ENCODE measurements around the gene ZDHHC18. TPM values are rescaled to one million over a fixed set of nuclear protein-coding genes. Genes with fewer than 3 reads are reported as not detected.
"Not testable (repeated sequence)": the region's sequence is repeated elsewhere in the genome, so short reads cannot be mapped to it uniquely, and the experiment has no call there.

ZDHHC18 gene
- total RNA-seq, 1 experiment from 2014 or later: 31.0 TPM

DNA sequence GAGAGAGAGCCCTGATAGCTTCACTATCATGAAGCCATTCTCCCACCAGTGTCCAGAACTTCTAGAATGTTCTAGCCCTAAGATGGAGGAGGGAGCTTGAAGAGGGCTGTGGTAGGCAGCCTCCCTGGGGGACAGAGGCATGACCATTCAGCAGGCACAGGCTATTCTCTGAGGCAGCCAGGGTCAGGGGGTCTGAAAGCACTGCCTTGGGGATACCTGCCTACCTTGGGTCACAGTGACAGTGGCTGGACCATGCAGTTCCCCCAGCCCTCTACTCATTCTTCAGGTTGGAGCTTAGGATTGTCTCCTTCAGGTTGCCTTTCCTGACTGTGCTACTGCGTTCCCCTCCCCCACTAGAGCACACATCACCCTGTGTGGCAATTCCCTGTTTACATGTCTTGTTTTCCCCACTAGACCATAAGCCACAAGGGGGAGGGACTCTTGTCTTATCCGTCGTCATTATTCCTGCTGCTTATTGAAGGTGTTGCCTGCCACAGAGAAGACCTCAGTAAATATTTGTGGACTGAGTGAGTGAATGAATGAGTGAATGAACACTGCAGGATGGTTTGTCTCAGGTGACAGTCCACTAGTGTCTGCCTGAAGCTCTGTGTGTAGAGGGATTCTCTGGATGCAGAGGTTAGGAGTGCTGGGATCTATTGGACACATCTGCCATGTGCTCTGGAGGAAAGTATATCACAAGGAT, 5.2 kb downstream of the ZDHHC18 start:
- Histone ChIP-seq H3K9me2 (replicated peaks; ENCODE audit: insufficient read depth, low read length) (no peaks in the 10 kb centered on the region), H3K36me3 (ENCODE audit: insufficient read depth, low read length) (peaks cover 35% of the 10 kb centered on the region), H3K9ac (ENCODE audit: low read length) (no peak overlapping the region), H3K4me3 (ENCODE audit: low read length) (no peak overlapping the region), H3K4me1 (ENCODE audit: low read length) (peaks cover 32% of the 10 kb centered on the region), H4K20me1 (ENCODE audit: insufficient read depth, low read depth, low read length) (no peaks in the 10 kb centered on the region), H3K9me3 (ENCODE audit: low read length) (no peaks in the 10 kb centered on the region), H3K27me3 (ENCODE audit: low read length) (no peaks in the 10 kb centered on the region), H3K79me2 (ENCODE audit: low read length) (peaks cover 50% of the 10 kb centered on the region), H3K27ac (ENCODE audit: low read length) (no peak overlapping the region), H2AFZ (ENCODE audit: low read length) (no peak overlapping the region), H3K4me2 (ENCODE audit: low read depth, low read length, poor library complexity, severe bottlenecking) (no peak overlapping the region)
- DNase-seq: peak; percentile 34

DNA sequence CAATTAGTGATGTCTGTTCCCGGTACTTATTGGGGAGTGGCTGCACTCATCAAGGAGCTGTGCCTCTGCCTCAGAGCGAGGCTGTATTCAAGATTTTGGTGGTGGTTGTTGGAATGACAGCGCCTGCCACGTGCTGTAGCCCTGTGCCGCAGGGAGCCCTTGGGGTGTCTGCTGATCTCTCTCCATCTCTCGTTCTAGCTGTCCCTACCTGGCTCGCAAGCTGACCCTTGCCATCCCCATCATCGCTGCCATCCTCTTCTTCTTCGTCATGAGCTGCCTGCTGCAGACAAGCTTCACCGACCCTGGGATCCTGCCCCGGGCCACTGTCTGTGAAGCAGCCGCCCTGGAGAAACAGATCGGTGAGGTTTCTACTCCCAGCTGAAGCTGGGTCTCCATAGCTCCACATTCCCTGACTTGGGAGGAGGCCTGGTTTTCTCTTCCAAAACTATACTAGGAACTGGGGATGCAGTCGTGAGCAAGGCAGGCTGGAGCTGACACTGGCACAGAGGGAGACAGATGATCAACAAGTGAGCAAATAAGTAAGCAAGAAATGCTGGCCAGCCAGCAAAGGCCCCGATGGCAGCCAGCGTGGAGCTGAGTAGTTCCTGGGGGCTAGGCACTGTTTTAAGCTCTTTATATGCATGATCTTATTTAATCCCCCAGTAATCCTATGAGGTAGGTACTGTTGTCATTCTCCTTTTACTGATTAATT, 5.9 kb downstream of the ZDHHC18 start:
- Histone ChIP-seq H3K4me2 (ENCODE audit: low read depth, low read length, poor library complexity, severe bottlenecking) (no peak overlapping the region), H4K20me1 (ENCODE audit: insufficient read depth, low read depth, low read length) (no peaks in the 10 kb centered on the region), H2AFZ (ENCODE audit: low read length) (no peak overlapping the region), H3K9me3 (ENCODE audit: low read length) (no peaks in the 10 kb centered on the region), H3K36me3 (ENCODE audit: insufficient read depth, low read length) (peaks cover 35% of the 10 kb centered on the region), H3K27me3 (ENCODE audit: low read length) (no peaks in the 10 kb centered on the region), H3K4me3 (ENCODE audit: low read length) (no peak overlapping the region), H3K27ac (ENCODE audit: low read length) (no peak overlapping the region), H3K9me2 (replicated peaks; ENCODE audit: insufficient read depth, low read length) (no peaks in the 10 kb centered on the region), H3K9ac (ENCODE audit: low read length) (no peak overlapping the region), H3K4me1 (ENCODE audit: low read length) (peaks cover 32% of the 10 kb centered on the region), H3K79me2 (ENCODE audit: low read length) (peaks cover 44% of the 10 kb centered on the region)
- peak; percentile 33 for DNase-seq

DNA sequence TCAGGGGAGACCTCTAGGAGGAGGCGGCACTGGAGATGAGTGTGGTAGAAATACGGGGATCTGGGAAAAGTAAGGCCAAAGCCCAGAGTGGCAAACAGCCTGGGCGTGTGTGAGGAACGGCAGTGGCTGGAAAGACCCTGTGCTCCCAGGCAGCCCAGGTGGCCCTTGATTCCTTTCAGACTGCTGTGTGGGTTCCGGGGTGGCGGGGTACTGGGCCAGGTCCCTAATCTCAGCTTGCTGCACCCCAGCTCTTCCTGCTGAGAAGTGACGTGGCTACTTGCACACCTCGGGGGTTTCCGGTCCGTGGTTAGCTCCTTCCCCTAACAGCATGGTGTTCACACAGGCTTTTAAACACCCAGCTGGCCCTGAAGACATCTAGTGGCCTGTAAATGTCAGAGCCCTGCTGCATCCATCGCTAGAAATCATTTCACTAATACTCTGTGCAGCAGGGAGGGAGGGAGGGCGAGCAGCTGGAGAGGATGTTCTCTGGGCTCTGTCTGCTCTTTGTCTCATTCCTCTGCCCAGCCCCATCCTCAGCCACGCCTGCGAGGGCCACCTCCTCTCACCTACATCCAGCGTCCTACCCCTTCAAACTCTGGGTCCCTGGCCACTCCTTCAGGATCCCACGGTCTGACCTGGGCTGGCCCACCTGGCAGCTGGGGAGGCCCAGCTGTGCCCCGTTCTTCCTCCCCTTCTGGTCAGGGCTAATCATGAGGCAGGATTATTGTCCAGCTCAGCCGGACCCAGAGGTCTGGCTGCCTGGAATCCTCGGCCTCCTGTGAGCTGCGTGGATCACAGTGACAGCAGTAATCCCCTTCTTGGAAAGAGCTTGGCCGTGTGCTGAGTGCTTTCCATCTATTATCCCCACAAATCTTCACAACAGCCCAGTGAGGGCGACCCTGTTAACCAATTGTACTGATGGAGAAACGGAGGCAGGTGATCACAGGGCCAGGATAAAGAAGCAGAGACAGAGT, 7.2 kb downstream of the ZDHHC18 start:
- no peak overlapping the region for H3K9ac ChIP-seq (ENCODE audit: low read length)
- H3K9me2 ChIP-seq (replicated peaks; ENCODE audit: insufficient read depth, low read length): no peaks in the 10 kb centered on the region
- H3K27ac ChIP-seq (ENCODE audit: low read length): 0 out of 2 replicates have a peak overlapping the region, but pooled peaks have one; percentile 9
- H3K4me2 ChIP-seq (ENCODE audit: low read depth, low read length, poor library complexity, severe bottlenecking): no peak overlapping the region
- no peaks in the 10 kb centered on the region for H3K9me3 ChIP-seq (ENCODE audit: low read length)
- no peaks in the 10 kb centered on the region for H3K27me3 ChIP-seq (ENCODE audit: low read length)
- H3K79me2 ChIP-seq (ENCODE audit: low read length): peaks cover 32% of the 10 kb centered on the region
- H4K20me1 ChIP-seq (ENCODE audit: insufficient read depth, low read depth, low read length): no peaks in the 10 kb centered on the region
- H3K4me1 ChIP-seq (ENCODE audit: low read length): peaks cover 21% of the 10 kb centered on the region
- peak; percentile 64 for DNase-seq
- peaks cover 35% of the 10 kb centered on the region for H3K36me3 ChIP-seq (ENCODE audit: insufficient read depth, low read length)
- H3K4me3 ChIP-seq (ENCODE audit: low read length): no peak overlapping the region
- no peak overlapping the region for H2AFZ ChIP-seq (ENCODE audit: low read length)

DNA sequence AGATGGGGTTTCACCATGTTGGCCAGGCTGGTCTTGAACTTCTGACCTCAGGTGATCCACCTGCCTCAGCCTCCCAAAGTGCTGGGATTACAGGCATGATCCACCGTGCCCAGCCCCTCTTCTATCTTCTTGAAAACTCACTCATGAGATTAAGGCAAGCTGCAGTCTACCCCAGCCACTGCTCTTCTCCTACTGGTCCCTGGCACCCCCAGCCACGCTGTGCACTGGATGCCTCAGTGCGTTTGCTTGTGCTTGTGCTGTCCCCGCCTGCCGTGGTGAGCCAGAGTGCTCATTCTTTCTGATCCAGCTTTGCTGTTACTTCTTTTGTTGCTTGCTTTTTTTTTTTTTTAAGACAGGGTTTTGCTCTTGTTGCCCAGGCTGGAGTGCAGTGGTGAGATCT, 11.2 kb downstream of the ZDHHC18 start:
- H3K4me3 ChIP-seq (ENCODE audit: low read length); H3K27ac ChIP-seq (ENCODE audit: low read length); H2AFZ ChIP-seq (ENCODE audit: low read length); H3K27me3 ChIP-seq (ENCODE audit: low read length); H3K9me3 ChIP-seq (ENCODE audit: low read length); H3K4me2 ChIP-seq (ENCODE audit: low read depth, low read length, poor library complexity, severe bottlenecking); H4K20me1 ChIP-seq (ENCODE audit: insufficient read depth, low read depth, low read length); H3K79me2 ChIP-seq (ENCODE audit: low read length); H3K4me1 ChIP-seq (ENCODE audit: low read length); H3K9me2 ChIP-seq (replicated peaks; ENCODE audit: insufficient read depth, low read length); DNase-seq; H3K9ac ChIP-seq (ENCODE audit: low read length): not testable (repeated sequence)
- H3K36me3 ChIP-seq (ENCODE audit: insufficient read depth, low read length): peaks cover 29% of the 10 kb centered on the region; the same call in 1 of the 2 replicates

DNA sequence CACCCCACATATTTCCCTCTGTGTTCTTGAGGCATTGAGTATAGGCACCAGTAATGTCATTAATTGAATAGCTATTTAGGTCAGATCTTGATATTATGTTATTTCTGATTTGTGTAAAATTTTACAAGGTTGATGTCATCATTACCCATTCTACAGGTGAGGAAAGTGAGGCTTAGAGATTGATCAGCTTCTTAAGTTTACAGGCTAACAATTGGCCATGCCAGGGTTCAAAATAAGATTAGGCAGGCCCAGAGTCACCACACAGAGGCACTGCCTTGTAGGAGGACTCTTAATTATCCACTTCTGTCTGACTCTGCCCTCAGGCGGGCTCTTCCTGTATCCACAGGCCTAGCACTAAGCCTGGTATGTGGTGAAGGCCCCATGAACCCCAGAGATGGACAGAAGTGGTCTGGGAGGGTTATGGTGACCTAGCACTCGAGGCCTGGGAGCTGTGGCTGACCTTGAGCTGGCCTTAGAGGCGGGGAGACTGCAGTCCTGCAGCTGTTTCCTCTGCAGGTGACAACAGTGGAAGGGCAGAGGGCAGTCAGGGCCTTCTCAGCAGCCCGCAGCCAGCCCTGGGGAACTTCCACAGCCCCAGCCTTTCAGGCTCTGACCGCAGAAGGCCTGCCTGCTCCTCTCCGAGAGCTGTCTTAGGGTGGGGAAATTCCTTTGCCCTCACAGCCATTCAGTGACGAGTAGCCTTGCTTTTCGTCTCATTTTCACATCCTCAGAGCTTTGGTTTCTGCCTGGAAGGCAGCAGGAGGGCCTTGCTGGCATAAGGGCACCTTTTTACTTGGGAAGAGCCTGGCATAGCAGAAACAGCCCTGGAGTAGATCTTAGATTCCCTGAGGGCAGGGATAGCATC, 12.2 kb downstream of the ZDHHC18 start:
- no peak overlapping the region for H3K27ac ChIP-seq (ENCODE audit: low read length)
- peaks cover 33% of the 10 kb centered on the region; the same call in 1 of the 2 replicates for H3K36me3 ChIP-seq (ENCODE audit: insufficient read depth, low read length)
- DNase-seq: no peak
- no peaks in the 10 kb centered on the region for H3K27me3 ChIP-seq (ENCODE audit: low read length)
- no peak overlapping the region for H3K4me3 ChIP-seq (ENCODE audit: low read length)
- H2AFZ ChIP-seq (ENCODE audit: low read length): no peak overlapping the region
- H3K9ac ChIP-seq (ENCODE audit: low read length): no peak overlapping the region
- no peak overlapping the region for H3K4me2 ChIP-seq (ENCODE audit: low read depth, low read length, poor library complexity, severe bottlenecking)
- H4K20me1 ChIP-seq (ENCODE audit: insufficient read depth, low read depth, low read length): no peaks in the 10 kb centered on the region
- no peaks in the 10 kb centered on the region for H3K9me2 ChIP-seq (replicated peaks; ENCODE audit: insufficient read depth, low read length)
- H3K79me2 ChIP-seq (ENCODE audit: low read length): 0 out of 2 replicates have a peak, but pooled peaks cover 5% of the 10 kb centered on the region
- H3K9me3 ChIP-seq (ENCODE audit: low read length): no peaks in the 10 kb centered on the region
- no peaks in the 10 kb centered on the region for H3K4me1 ChIP-seq (ENCODE audit: low read length)

DNA sequence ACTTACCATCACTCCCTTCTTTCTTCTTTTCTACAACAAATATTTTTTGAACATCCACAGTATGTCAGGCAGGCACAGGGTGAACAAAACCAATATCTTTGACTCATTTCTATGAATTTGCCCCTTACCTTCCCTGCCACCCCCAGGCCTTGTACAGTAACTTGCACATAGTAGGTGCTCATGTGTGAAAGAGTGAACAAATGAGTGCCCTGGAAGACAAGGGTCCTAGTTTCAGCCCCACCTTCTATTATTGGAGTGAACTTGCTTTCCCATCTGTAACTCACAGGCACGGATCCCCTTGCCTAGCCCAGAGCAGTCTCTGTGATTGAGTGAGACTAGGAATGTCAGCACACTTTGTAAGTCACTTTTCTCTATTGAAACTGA, 12.8 kb downstream of the ZDHHC18 start:
- Histone ChIP-seq H3K27ac (ENCODE audit: low read length) (no peak overlapping the region), H3K79me2 (ENCODE audit: low read length) (peaks cover 7% of the 10 kb centered on the region; the same call in 1 of the 2 replicates), H3K4me3 (ENCODE audit: low read length) (no peak overlapping the region), H2AFZ (ENCODE audit: low read length) (no peak overlapping the region), H3K36me3 (ENCODE audit: insufficient read depth, low read length) (peaks cover 34% of the 10 kb centered on the region; the same call in 1 of the 2 replicates), H3K27me3 (ENCODE audit: low read length) (no peaks in the 10 kb centered on the region), H3K4me1 (ENCODE audit: low read length) (no peaks in the 10 kb centered on the region), H3K9me2 (replicated peaks; ENCODE audit: insufficient read depth, low read length) (no peaks in the 10 kb centered on the region), H3K4me2 (ENCODE audit: low read depth, low read length, poor library complexity, severe bottlenecking) (no peak overlapping the region), H4K20me1 (ENCODE audit: insufficient read depth, low read depth, low read length) (no peaks in the 10 kb centered on the region), H3K9ac (ENCODE audit: low read length) (no peak overlapping the region), H3K9me3 (ENCODE audit: low read length) (no peaks in the 10 kb centered on the region)
- no peak for DNase-seq

DNA sequence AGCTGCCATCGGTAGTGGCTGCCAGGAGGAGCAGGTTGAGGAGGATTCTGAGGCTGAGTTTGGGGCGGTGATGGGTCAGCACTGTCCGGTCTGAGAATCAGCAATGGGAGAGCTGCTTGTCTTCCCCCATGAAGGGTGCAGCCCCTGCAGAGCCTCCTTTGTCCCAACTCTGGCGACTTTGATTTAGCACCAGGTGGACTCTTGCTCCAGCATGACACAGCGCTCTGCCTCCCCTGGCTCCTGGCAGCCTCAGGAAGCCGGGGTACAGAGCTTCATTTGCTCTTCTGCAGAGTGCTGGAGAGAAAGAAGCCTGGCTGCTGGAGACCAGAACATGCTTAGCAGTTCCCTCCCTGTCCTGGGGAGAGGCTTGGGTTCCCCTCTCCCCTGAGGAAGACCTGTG, 13.3 kb downstream of the ZDHHC18 start:
- H3K4me2 ChIP-seq (ENCODE audit: low read depth, low read length, poor library complexity, severe bottlenecking): no peak overlapping the region
- H3K4me1 ChIP-seq (ENCODE audit: low read length): no peaks in the 10 kb centered on the region
- no peak overlapping the region for H2AFZ ChIP-seq (ENCODE audit: low read length)
- H3K9me3 ChIP-seq (ENCODE audit: low read length): no peaks in the 10 kb centered on the region
- DNase-seq: no peak
- no peaks in the 10 kb centered on the region for H3K9me2 ChIP-seq (replicated peaks; ENCODE audit: insufficient read depth, low read length)
- no peak overlapping the region for H3K9ac ChIP-seq (ENCODE audit: low read length)
- H3K27me3 ChIP-seq (ENCODE audit: low read length): no peaks in the 10 kb centered on the region
- H3K27ac ChIP-seq (ENCODE audit: low read length): no peak overlapping the region
- no peaks in the 10 kb centered on the region for H4K20me1 ChIP-seq (ENCODE audit: insufficient read depth, low read depth, low read length)
- no peak overlapping the region for H3K4me3 ChIP-seq (ENCODE audit: low read length)
- peaks cover 32% of the 10 kb centered on the region; the same call in 1 of the 2 replicates for H3K36me3 ChIP-seq (ENCODE audit: insufficient read depth, low read length)
- H3K79me2 ChIP-seq (ENCODE audit: low read length): peaks cover 10% of the 10 kb centered on the region; the same call in 1 of the 2 replicates
